Heart right ventricle (tissue), 16 donors: ENCODE data around the gene STRN. TPM values are rescaled to one million over a fixed set of nuclear protein-coding genes. Genes with fewer than 3 reads are reported as not detected.

Experiments
- ATAC-seq, 8 donors: fragments of 200-7000 bp; cut with Tn5 transposase; one replicate each; pipeline ENCODE4 v1.9.1; 2020; ENCODE audit warnings: mild to moderate bottlenecking in 8 of 8, moderate library complexity in 8 of 8, moderate number of reproducible peaks in 1 of 8
- DNase-seq, 2 donors: peaks; one replicate each; pipeline ENCODE4 v3.0.0-alpha.2; 2020
- H3K27ac ChIP-seq, 10 donors: fragments of 200-600 bp; sonication (generic) in 2 of 10; one replicate each; pipeline versions ENCODE4 v1.5.0 to v1.8.0; 2020 to 2022; ENCODE audit warnings: mild to moderate bottlenecking in 3 of 10
- H3K27me3 ChIP-seq, 7 donors: fragments of 200-600 bp; one replicate each; pipeline ENCODE4 v1.8.0; 2021 to 2022; ENCODE audit warnings: mild to moderate bottlenecking in 2 of 7
- H3K36me3 ChIP-seq, 9 donors: fragments of 200-600 bp; sonication (generic) in 1 of 9; one replicate each; pipeline versions ENCODE4 v1.5.0 to v1.8.0; 2020 to 2022; ENCODE audit warnings: mild to moderate bottlenecking in 2 of 9
- H3K4me1 ChIP-seq, 9 donors: fragments of 200-600 bp; sonication (generic) in 1 of 9; one replicate each; pipeline versions ENCODE4 v1.5.0 to v1.8.0; 2020 to 2022; ENCODE audit warnings: mild to moderate bottlenecking in 4 of 9
- H3K4me3 ChIP-seq, 10 donors: fragments of 200-600 bp; sonication (generic) in 2 of 10; one replicate each; pipeline versions ENCODE4 v1.5.0 to v1.8.0; 2020 to 2022; ENCODE audit warnings: mild to moderate bottlenecking in 7 of 10, moderate library complexity in 2 of 10
- H3K9me3 ChIP-seq, 11 donors: fragments of 200-600 bp in 10 of 11; sonication (generic) in 2 of 11; one replicate each; pipeline versions ENCODE4 v1.5.0 to v1.8.0; 2013 to 2022; ENCODE audit warnings: mild to moderate bottlenecking in 2 of 11, control low read depth in 1 of 11, moderate library complexity in 1 of 11
- WGBS, 2 donors: extraction: QIAGEN DNeasy Blood & Tissue Kit; methylation state at CpG; one replicate each; pipeline ENCODE4 v1.1.7; 2013; ENCODE audit warnings: inconsistent platforms in 1 of 2; 5-methylcytosine and 5-hydroxymethylcytosine counted together
- intact Hi-C, 10 donors: fragments of 100-400 bp; cut with DNase I; formaldehyde crosslinking; loops; one replicate each; pipeline versions ENCODE4 v1.11.1 to v1.14.2; 2022
- polyA plus RNA-seq, 2 donors: library from polyadenylated mRNA; stranded (reverse); fragments of 200-250 nt; gene quantifications; one replicate each; pipeline ENCODE4 v1.2.3, GENCODE V29; 2013
- total RNA-seq, 10 donors: library from RNA; stranded (reverse); fragmentation: NEBNext Ultra II Directional in 3 of 10; extraction: Animal tissue kit (Norgen Biotek cat#: 25700) in 3 of 10; gene quantifications; one replicate each; pipeline versions ENCODE4 v1.2.1 to v1.2.4, GENCODE V29; 2021 to 2023
- TF ChIP-seq, protein P1 (sequence below), 9 donors: fragments of 200-600 bp; sonication (generic) in 2 of 9; IDR thresholded peaks; one replicate each; pipeline versions ENCODE4 v1.5.0 to v1.8.0; 2021 to 2022; ENCODE audit warnings: antibody characterized with exemption in 9 of 9, mild to moderate bottlenecking in 5 of 9, moderate library complexity in 1 of 9
- donor health status: Arrhythmogenic right ventricular cardiomyopathy.
- donor health status: ischemic (EF 13 %, LVEDD 7.1; RV severe dilation, severe dysfunction).
- donor health status: healthy with polysubstance abuse.
- donor health status: DM: no; HTN: yes; CAD: no.
- donor health status: DM: no; HTN: no; CAD: no.
- donor health status: ischemic (EF 25% LVEDD 6.9; RV normal size, moderate dysfunction).
- donor health status: ischemic (EF 25% LVEDD 5.7; RV mildly dilated, moderate dysfunction).
- donor health status: healthy.
- donor health status: DM: yes; HTN: yes; CAD: no.
- donor health status: Ischemic cardiomyopathy.
- donor health status: ischemic (EF 35%, LVEDD 5.7; RV mildly dilated, moderate dysfunction).
- donor health status: nonischemic (EF 11% LVEDD 7.7; RV severe dilation, severe dysfunction).
- donor health status: DM: yes; HTN: yes; CAD: no.
- donor health status: PGD.
- donor health status: ischemic (EF 29% LVEDD 5.4; RV normal size, mild dysfunction).
- donor health status: nonischemic (EF 23%, LVEDD 6.1; RV moderate dilation, normal function).

STRN gene
- total and polyA plus RNA-seq, 12 donors: 8.6 to 102 (median 61.8) TPM

DNA sequence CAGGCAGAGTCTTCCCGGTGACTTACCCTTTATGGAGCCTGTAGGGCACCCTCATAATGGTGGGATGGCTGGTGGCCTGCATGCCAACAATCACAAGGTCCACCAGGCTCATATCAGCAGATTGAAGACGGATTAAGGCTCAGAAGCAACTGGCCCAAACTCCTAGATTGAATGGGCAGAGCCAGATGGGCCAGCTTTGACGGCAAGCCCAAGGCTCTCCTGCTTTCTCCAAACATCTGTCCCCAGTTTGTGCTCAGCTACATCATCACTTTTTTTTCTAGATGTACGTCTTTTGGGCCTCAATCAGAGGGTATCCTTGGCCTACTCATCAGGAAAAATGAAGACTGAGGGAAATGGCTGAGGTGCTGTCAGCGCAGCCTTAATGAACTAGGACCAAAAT, 155.3 kb downstream of the STRN start:
- H3K36me3 ChIP-seq: peaks cover 0 to 3% (median 0%) of the 10 kb centered on the region in 9 donors
- H3K27me3 ChIP-seq: peaks cover 0 to 3% (median 0%) of the 10 kb centered on the region in 7 donors
- TF ChIP-seq, protein P1, sequence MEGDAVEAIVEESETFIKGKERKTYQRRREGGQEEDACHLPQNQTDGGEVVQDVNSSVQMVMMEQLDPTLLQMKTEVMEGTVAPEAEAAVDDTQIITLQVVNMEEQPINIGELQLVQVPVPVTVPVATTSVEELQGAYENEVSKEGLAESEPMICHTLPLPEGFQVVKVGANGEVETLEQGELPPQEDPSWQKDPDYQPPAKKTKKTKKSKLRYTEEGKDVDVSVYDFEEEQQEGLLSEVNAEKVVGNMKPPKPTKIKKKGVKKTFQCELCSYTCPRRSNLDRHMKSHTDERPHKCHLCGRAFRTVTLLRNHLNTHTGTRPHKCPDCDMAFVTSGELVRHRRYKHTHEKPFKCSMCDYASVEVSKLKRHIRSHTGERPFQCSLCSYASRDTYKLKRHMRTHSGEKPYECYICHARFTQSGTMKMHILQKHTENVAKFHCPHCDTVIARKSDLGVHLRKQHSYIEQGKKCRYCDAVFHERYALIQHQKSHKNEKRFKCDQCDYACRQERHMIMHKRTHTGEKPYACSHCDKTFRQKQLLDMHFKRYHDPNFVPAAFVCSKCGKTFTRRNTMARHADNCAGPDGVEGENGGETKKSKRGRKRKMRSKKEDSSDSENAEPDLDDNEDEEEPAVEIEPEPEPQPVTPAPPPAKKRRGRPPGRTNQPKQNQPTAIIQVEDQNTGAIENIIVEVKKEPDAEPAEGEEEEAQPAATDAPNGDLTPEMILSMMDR (IDR thresholded peaks at IDR 0.05): no peak
- no peaks in the 10 kb centered on the region for H3K4me1 ChIP-seq
- intact Hi-C loops: no loop called here
- 91 to 93% methylated on average over 5 of the region's 5 CpGs for WGBS, 2 donors
- no peak overlapping the region for H3K27ac ChIP-seq
- no peak overlapping the region for H3K4me3 ChIP-seq
- no peak for DNase-seq
- no peaks in the 10 kb centered on the region for H3K9me3 ChIP-seq
- ATAC-seq: no peak

GRCh38 chr2:36809069-36809445, 157.3 kb downstream of the STRN start:
- H3K27me3 ChIP-seq: peaks cover 0 to 3% (median 0%) of the 10 kb centered on the region in 7 donors
- DNase-seq (no peak), ATAC-seq (no peak)
- 96 to 97% methylated on average over 3 of the region's 3 CpGs for WGBS, 2 donors
- intact Hi-C loops: no loop called here
- H3K4me1 ChIP-seq: no peaks in the 10 kb centered on the region
- TF ChIP-seq, protein P1 (IDR thresholded peaks at IDR 0.05): no peak
- no peak overlapping the region for H3K4me3 ChIP-seq
- no peaks in the 10 kb centered on the region for H3K9me3 ChIP-seq
- no peaks in the 10 kb centered on the region for H3K36me3 ChIP-seq
- H3K27ac ChIP-seq: no peak overlapping the region

DNA sequence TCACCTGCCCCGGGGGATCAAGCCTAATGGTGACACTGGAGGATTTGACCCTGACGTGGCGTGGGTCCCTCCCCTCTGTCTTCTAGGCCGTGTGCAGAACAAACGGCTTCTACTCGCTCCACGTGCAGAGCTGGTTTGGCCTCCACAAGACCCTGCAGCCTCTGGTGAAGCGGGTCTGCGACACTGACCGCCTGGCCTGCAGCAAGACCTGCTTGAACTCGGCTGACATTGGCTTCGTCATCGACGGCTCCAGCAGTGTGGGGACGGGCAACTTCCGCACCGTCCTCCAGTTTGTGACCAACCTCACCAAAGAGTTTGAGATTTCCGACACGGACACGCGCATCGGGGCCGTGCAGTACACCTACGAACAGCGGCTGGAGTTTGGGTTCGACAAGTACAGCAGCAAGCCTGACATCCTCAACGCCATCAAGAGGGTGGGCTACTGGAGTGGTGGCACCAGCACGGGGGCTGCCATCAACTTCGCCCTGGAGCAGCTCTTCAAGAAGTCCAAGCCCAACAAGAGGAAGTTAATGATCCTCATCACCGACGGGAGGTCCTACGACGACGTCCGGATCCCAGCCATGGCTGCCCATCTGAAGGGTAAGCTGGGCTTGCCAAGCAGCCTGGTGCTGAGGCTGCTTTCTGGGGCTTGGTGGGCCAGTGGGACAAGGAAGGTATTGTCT, 157.8 kb downstream of the STRN start:
- Histone ChIP-seq H3K27ac (no peak overlapping the region), H3K9me3 (peaks cover 0 to 2% (median 0%) of the 10 kb centered on the region in 11 donors), H3K4me3 (no peak overlapping the region), H3K36me3 (no peaks in the 10 kb centered on the region), H3K4me1 (no peaks in the 10 kb centered on the region), H3K27me3 (peaks cover 0 to 3% (median 0%) of the 10 kb centered on the region in 7 donors)
- WGBS, 2 donors: 94 to 95% methylated on average over 35 of the region's 35 CpGs
- DNase-seq: no peak
- TF ChIP-seq, protein P1 (IDR thresholded peaks at IDR 0.05): no peak
- intact Hi-C loops: no loop called here
- peak in 1 of 8 donors; percentile 38 for ATAC-seq

DNA sequence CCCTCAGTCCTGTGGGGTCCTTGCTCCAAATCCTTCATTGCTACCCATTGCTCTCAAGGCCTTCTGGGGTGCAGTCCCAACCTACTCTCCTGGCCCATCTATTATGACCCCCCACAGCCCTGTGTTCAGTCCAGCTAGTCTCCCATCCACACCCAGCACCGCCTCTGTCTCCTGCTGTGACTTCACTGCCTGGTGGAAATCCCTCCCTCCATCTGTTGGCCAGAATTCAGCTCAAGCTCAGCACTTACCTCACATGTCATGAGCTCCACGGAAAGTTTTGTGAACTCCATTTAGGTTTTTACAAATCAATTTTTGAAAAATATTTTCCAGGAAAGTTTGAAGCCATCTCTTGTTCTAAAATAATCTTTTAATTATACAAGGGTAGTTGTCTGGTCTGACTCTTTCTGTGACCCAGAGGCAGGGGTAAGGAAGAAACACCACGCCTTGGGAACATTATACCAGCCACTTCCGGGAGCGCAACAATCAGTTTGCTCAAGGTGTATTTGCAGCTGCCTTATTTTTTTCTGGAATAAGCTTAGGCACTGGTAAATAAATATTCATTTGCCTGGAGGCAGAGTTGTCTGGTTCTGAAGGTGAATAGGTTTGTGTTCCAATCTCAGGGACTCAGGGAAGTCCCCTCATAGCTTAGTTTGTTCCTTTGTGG, 159.0 kb downstream of the STRN start:
- no peaks in the 10 kb centered on the region for H3K4me1 ChIP-seq
- H3K27me3 ChIP-seq: peaks cover 0 to 3% (median 0%) of the 10 kb centered on the region in 7 donors
- TF ChIP-seq, protein P1 (IDR thresholded peaks at IDR 0.05): no peak
- peaks cover 0 to 8% (median 0%) of the 10 kb centered on the region in 11 donors for H3K9me3 ChIP-seq
- DNase-seq (no peak), ATAC-seq (no peak)
- intact Hi-C loops: no loop called here
- WGBS, 2 donors: 76% methylated on average over 5 of the region's 5 CpGs
- H3K36me3 ChIP-seq: no peaks in the 10 kb centered on the region
- no peak overlapping the region for H3K4me3 ChIP-seq
- H3K27ac ChIP-seq: no peak overlapping the region
